GM23338 (cell line): ENCODE results near the gene SLC51A. TPM values are rescaled to one million over a fixed set of nuclear protein-coding genes. Genes with fewer than 3 reads are reported as not detected.
A peak's percentile ranks its signal among the peaks of the same experiment; 100 is the strongest.

Source experiments
- ATAC-seq: fragments of 200-7000 bp; cut with Tn5 transposase; 3 replicates; pipeline ENCODE4 v1.9.1; 2020
- DNase-seq: peaks from one replicate; pipeline ENCODE4 v3.0.0-alpha.2; 2015; ENCODE audit warnings: low spot score
- H2AFZ ChIP-seq: fragments of 200-600 bp; sonication (generic); 2 replicates; pipeline ENCODE4 v1.8.0; 2016; ENCODE audit warnings: antibody characterized with exemption, mild to moderate bottlenecking, moderate library complexity
- H3F3A ChIP-seq: fragments of 200-600 bp; sonication (generic); replicated peaks from 2 replicates; pipeline ENCODE4 v1.8.0; 2017; ENCODE audit warnings: antibody characterized with exemption, mixed run types, low read depth
- H3K27ac ChIP-seq: fragments of 200-600 bp; sonication (generic); 2 replicates; pipeline ENCODE4 v1.6.1; 2016; ENCODE audit warnings: low read depth
- H3K27me3 ChIP-seq: fragments of 200-600 bp; sonication (generic); 2 replicates; pipeline ENCODE4 v1.8.0; 2016; ENCODE audit warnings: mild to moderate bottlenecking, mixed run types, moderate library complexity; ENCODE audit not compliant: insufficient read depth
- H3K36me3 ChIP-seq: fragments of 200-600 bp; sonication (generic); 2 replicates; pipeline ENCODE4 v1.8.0; 2016; ENCODE audit warnings: mild to moderate bottlenecking; ENCODE audit not compliant: insufficient read depth
- H3K4me1 ChIP-seq: fragments of 200-600 bp; sonication (generic); 2 replicates; pipeline ENCODE4 v1.8.0; 2016; ENCODE audit warnings: mild to moderate bottlenecking, moderate library complexity; ENCODE audit not compliant: insufficient read depth
- H3K4me2 ChIP-seq: fragments of 200-600 bp; sonication (generic); 2 replicates; pipeline ENCODE4 v1.7.1; 2017; ENCODE audit warnings: mixed run types
- H3K4me3 ChIP-seq: fragments of 200-600 bp; sonication (generic); 2 replicates; pipeline ENCODE4 v1.6.1; 2016; ENCODE audit warnings: mixed run types
- H3K79me2 ChIP-seq: fragments of 200-600 bp; sonication (generic); replicated peaks from 2 replicates; pipeline ENCODE4 v1.8.0; 2017; ENCODE audit warnings: mild to moderate bottlenecking; ENCODE audit not compliant: insufficient read depth
- H3K9me2 ChIP-seq: fragments of 200-600 bp; sonication (generic); 2 replicates; pipeline ENCODE4 v1.8.0; 2017; ENCODE audit not compliant: insufficient read depth
- H4K20me1 ChIP-seq: fragments of 200-600 bp; sonication (generic); replicated peaks from 2 replicates; pipeline ENCODE4 v1.8.0; 2017; ENCODE audit warnings: mild to moderate bottlenecking; ENCODE audit not compliant: insufficient read depth
- H3K27ac Mint-ChIP-seq: 2 replicates; pipeline ENCODE4 v1.8.0; 2020; ENCODE audit warnings: inconsistent platforms, mild to moderate bottlenecking, moderate library complexity, mixed read lengths
- H3K27me3 Mint-ChIP-seq: 3 replicates; pipeline ENCODE4 v1.8.0; 2022; ENCODE audit warnings: low read depth, mild to moderate bottlenecking, moderate library complexity, mixed read lengths, inconsistent platforms; ENCODE audit not compliant: insufficient read depth, poor library complexity
- H3K36me3 Mint-ChIP-seq: 3 replicates; pipeline ENCODE4 v1.8.0; 2021; ENCODE audit warnings: low read depth, mild to moderate bottlenecking, inconsistent platforms, moderate library complexity, mixed read lengths
- H3K4me1 Mint-ChIP-seq: 3 replicates; pipeline ENCODE4 v1.8.0; 2020; ENCODE audit warnings: mild to moderate bottlenecking, inconsistent platforms, mixed read lengths
- H3K4me3 Mint-ChIP-seq: 3 replicates; pipeline ENCODE4 v1.8.0; 2021; ENCODE audit warnings: moderate library complexity, mild to moderate bottlenecking, inconsistent platforms, mixed read lengths
- H3K9me3 Mint-ChIP-seq: 3 replicates; pipeline ENCODE4 v1.8.0; 2020; ENCODE audit warnings: moderate library complexity, mild to moderate bottlenecking, inconsistent platforms, mixed read lengths
- CREB1 ChIP-seq: fragments of 250-450 bp; sonication (Bioruptor Pico); IDR thresholded peaks from 2 replicates; pipeline ENCODE4 v1.5.0; 2020; ENCODE audit warnings: low read depth, mild to moderate bottlenecking, moderate library complexity
- EZH2 ChIP-seq: fragments of 200-600 bp; sonication (generic); IDR thresholded peaks from one replicate; pipeline ENCODE4 v1.8.0; 2017; ENCODE audit warnings: antibody characterized with exemption, mild to moderate bottlenecking, low read depth; ENCODE audit not compliant: unreplicated experiment
- EZH2phosphoT487 ChIP-seq: fragments of 200-600 bp; sonication (generic); IDR thresholded peaks from one replicate; pipeline ENCODE4 v1.8.1; 2018; ENCODE audit warnings: antibody characterized with exemption; ENCODE audit not compliant: unreplicated experiment
- JUNB ChIP-seq: IDR thresholded peaks from one replicate; pipeline ENCODE4 v1.6.1; 2016; ENCODE audit warnings: antibody characterized with exemption; ENCODE audit not compliant: unreplicated experiment
- NANOG ChIP-seq: IDR thresholded peaks from 2 replicates; pipeline ENCODE4 v1.6.1; 2016; ENCODE audit warnings: antibody characterized with exemption, borderline replicate concordance
- POLR2AphosphoS5 ChIP-seq: IDR thresholded peaks from 2 replicates; pipeline ENCODE4 v1.6.1; 2016; ENCODE audit warnings: antibody characterized with exemption, low read depth
- STAT1 ChIP-seq: IDR thresholded peaks from one replicate; pipeline ENCODE4 v1.6.1; 2016; ENCODE audit warnings: antibody characterized with exemption; ENCODE audit not compliant: unreplicated experiment
- ZNF114 ChIP-seq: fragments of 250-450 bp; sonication (Bioruptor Pico); IDR thresholded peaks from 2 replicates; pipeline ENCODE4 v1.5.0; 2020; ENCODE audit warnings: mild to moderate bottlenecking, moderate library complexity
- ZNF331 ChIP-seq: fragments of 250-450 bp; sonication (Bioruptor Pico); IDR thresholded peaks from 2 replicates; pipeline ENCODE4 v1.5.0; 2020; ENCODE audit warnings: low read depth, mild to moderate bottlenecking, moderate library complexity
- polyA plus RNA-seq: library from polyadenylated mRNA; unstranded; fragments of >200 nt; fragmentation: Nextera tagmentation; extraction: Ambion mirVana; gene quantifications from 2 replicates; pipeline ENCODE4 v1.2.1, GENCODE V29; 2016
- total RNA-seq: library from RNA; depleted of rRNA; stranded (reverse); fragments of >200 nt; shearing (Covaris generic); gene quantifications from 2 replicates; pipeline ENCODE4 v1.2.3, GENCODE V29; 2014
- TF ChIP-seq, protein P1 (sequence below): fragments of 250-450 bp; sonication (Bioruptor Pico); IDR thresholded peaks from 2 replicates; pipeline ENCODE4 v1.5.0; 2020; ENCODE audit warnings: mild to moderate bottlenecking, moderate library complexity
- TF ChIP-seq, protein P2 (sequence below): IDR thresholded peaks from 2 replicates; pipeline ENCODE4 v1.6.1; 2016; ENCODE audit warnings: antibody characterized with exemption
- TF ChIP-seq, protein P3 (sequence below), 2 experiments: fragments of 200-600 bp in 1 of 2; sonication (generic) in 1 of 2; conservative IDR thresholded peaks; 2 replicates each; pipeline versions ENCODE4 v1.5.1 to v1.6.1; 2016 to 2017; ENCODE audit warnings: antibody characterized with exemption in 2 of 2, low read depth in 2 of 2, mild to moderate bottlenecking in 2 of 2, moderate library complexity in 1 of 2
- TF ChIP-seq, protein P4 (sequence below): IDR thresholded peaks from one replicate; pipeline ENCODE4 v1.6.1; 2018; ENCODE audit warnings: antibody characterized with exemption; ENCODE audit not compliant: unreplicated experiment

The SLC51A gene
- total and polyA plus RNA-seq, 2 experiments from 2014 or later = 4.0 to 6.7 TPM

DNA sequence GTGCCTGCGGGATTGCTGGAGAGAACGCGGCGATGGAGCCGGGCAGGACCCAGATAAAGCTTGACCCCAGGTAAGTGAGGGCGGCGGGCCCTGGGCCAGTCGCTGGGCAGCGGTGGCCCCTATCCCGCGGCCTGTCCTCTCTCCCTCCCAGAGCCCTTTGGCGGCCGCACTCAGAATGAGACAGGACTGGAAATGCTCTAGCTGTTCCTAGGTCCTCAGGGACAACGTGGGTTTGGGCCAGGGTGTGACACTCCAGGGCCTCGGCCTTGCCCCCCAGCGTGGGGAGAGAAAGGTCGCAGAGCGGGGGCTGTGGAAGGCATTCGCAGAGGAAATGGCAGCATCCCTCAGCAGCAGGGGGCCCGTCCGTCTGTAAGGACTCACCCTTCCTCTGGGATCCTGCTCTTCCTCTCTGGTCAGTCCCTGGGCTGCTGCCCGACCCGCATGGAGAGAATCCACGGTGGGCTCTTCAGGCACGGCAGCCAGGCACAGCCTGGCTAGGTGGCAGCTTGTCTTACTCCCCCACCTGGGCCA is 412 bp downstream of the SLC51A start:
- no peaks in the 10 kb centered on the region; the same call in 2 of the 3 replicates for H3K9me3 Mint-ChIP-seq
- peak overlapping the region; percentile 60 for H3K4me3 ChIP-seq
- H3K27ac Mint-ChIP-seq = no peak overlapping the region
- ATAC-seq (peak; percentile 68), DNase-seq (peak; percentile 56)
- peaks cover 18% of the 10 kb centered on the region for H3K27me3 Mint-ChIP-seq
- no peaks in the 10 kb centered on the region; the same call in 1 of the 2 replicates for H3K36me3 ChIP-seq
- peaks cover 25% of the 10 kb centered on the region for H3K4me1 Mint-ChIP-seq
- H3K9me2 ChIP-seq = no peaks in the 10 kb centered on the region
- peaks cover 10% of the 10 kb centered on the region; the same call in 1 of the 2 replicates for H3F3A ChIP-seq
- H3K79me2 ChIP-seq = no peaks in the 10 kb centered on the region
- peak overlapping the region; percentile 75 for H3K4me3 Mint-ChIP-seq
- H3K36me3 Mint-ChIP-seq = no peaks in the 10 kb centered on the region
- peaks cover 9% of the 10 kb centered on the region; the same call in 1 of the 2 replicates for H3K4me1 ChIP-seq
- H3K27ac ChIP-seq = no peak overlapping the region
- H4K20me1 ChIP-seq = no peaks in the 10 kb centered on the region
- peak overlapping the region; percentile 89 for H3K4me2 ChIP-seq
- H2AFZ ChIP-seq = peak overlapping the region; percentile 98
- no peak for TF ChIP-seq STAT1
- TF ChIP-seq EZH2phosphoT487 = no peak
- TF ChIP-seq, protein P1, sequence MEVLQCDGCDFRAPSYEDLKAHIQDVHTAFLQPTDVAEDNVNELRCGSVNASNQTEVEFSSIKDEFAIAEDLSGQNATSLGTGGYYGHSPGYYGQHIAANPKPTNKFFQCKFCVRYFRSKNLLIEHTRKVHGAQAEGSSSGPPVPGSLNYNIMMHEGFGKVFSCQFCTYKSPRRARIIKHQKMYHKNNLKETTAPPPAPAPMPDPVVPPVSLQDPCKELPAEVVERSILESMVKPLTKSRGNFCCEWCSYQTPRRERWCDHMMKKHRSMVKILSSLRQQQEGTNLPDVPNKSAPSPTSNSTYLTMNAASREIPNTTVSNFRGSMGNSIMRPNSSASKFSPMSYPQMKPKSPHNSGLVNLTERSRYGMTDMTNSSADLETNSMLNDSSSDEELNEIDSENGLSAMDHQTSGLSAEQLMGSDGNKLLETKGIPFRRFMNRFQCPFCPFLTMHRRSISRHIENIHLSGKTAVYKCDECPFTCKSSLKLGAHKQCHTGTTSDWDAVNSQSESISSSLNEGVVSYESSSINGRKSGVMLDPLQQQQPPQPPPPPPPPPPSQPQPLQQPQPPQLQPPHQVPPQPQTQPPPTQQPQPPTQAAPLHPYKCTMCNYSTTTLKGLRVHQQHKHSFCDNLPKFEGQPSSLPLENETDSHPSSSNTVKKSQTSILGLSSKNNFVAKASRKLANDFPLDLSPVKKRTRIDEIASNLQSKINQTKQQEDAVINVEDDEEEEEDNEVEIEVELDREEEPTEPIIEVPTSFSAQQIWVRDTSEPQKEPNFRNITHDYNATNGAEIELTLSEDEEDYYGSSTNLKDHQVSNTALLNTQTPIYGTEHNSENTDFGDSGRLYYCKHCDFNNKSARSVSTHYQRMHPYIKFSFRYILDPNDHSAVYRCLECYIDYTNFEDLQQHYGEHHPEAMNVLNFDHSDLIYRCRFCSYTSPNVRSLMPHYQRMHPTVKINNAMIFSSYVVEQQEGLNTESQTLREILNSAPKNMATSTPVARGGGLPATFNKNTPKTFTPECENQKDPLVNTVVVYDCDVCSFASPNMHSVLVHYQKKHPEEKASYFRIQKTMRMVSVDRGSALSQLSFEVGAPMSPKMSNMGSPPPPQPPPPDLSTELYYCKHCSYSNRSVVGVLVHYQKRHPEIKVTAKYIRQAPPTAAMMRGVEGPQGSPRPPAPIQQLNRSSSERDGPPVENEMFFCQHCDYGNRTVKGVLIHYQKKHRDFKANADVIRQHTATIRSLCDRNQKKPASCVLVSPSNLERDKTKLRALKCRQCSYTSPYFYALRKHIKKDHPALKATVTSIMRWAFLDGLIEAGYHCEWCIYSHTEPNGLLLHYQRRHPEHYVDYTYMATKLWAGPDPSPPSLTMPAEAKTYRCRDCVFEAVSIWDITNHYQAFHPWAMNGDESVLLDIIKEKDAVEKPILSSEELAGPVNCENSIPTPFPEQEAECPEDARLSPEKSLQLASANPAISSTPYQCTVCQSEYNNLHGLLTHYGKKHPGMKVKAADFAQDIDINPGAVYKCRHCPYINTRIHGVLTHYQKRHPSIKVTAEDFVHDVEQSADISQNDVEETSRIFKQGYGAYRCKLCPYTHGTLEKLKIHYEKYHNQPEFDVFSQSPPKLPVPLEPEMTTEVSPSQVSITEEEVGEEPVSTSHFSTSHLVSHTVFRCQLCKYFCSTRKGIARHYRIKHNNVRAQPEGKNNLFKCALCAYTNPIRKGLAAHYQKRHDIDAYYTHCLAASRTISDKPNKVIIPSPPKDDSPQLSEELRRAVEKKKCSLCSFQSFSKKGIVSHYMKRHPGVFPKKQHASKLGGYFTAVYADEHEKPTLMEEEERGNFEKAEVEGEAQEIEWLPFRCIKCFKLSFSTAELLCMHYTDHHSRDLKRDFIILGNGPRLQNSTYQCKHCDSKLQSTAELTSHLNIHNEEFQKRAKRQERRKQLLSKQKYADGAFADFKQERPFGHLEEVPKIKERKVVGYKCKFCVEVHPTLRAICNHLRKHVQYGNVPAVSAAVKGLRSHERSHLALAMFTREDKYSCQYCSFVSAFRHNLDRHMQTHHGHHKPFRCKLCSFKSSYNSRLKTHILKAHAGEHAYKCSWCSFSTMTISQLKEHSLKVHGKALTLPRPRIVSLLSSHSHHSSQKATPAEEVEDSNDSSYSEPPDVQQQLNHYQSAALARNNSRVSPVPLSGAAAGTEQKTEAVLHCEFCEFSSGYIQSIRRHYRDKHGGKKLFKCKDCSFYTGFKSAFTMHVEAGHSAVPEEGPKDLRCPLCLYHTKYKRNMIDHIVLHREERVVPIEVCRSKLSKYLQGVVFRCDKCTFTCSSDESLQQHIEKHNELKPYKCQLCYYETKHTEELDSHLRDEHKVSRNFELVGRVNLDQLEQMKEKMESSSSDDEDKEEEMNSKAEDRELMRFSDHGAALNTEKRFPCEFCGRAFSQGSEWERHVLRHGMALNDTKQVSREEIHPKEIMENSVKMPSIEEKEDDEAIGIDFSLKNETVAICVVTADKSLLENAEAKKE (CRISPR knock-in tag) = no peak
- no peak for TF ChIP-seq POLR2AphosphoS5
- TF ChIP-seq JUNB = no peak
- TF ChIP-seq, protein P2, sequence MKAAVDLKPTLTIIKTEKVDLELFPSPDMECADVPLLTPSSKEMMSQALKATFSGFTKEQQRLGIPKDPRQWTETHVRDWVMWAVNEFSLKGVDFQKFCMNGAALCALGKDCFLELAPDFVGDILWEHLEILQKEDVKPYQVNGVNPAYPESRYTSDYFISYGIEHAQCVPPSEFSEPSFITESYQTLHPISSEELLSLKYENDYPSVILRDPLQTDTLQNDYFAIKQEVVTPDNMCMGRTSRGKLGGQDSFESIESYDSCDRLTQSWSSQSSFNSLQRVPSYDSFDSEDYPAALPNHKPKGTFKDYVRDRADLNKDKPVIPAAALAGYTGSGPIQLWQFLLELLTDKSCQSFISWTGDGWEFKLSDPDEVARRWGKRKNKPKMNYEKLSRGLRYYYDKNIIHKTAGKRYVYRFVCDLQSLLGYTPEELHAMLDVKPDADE = no peak
- no peak for TF ChIP-seq ZNF331 (CRISPR knock-in tag)
- TF ChIP-seq, protein P3, sequence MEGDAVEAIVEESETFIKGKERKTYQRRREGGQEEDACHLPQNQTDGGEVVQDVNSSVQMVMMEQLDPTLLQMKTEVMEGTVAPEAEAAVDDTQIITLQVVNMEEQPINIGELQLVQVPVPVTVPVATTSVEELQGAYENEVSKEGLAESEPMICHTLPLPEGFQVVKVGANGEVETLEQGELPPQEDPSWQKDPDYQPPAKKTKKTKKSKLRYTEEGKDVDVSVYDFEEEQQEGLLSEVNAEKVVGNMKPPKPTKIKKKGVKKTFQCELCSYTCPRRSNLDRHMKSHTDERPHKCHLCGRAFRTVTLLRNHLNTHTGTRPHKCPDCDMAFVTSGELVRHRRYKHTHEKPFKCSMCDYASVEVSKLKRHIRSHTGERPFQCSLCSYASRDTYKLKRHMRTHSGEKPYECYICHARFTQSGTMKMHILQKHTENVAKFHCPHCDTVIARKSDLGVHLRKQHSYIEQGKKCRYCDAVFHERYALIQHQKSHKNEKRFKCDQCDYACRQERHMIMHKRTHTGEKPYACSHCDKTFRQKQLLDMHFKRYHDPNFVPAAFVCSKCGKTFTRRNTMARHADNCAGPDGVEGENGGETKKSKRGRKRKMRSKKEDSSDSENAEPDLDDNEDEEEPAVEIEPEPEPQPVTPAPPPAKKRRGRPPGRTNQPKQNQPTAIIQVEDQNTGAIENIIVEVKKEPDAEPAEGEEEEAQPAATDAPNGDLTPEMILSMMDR (conservative IDR thresholded peaks at IDR 0.05; ENCODE audit: low read depth in 2 of 2) = no peak
- TF ChIP-seq, protein P4, sequence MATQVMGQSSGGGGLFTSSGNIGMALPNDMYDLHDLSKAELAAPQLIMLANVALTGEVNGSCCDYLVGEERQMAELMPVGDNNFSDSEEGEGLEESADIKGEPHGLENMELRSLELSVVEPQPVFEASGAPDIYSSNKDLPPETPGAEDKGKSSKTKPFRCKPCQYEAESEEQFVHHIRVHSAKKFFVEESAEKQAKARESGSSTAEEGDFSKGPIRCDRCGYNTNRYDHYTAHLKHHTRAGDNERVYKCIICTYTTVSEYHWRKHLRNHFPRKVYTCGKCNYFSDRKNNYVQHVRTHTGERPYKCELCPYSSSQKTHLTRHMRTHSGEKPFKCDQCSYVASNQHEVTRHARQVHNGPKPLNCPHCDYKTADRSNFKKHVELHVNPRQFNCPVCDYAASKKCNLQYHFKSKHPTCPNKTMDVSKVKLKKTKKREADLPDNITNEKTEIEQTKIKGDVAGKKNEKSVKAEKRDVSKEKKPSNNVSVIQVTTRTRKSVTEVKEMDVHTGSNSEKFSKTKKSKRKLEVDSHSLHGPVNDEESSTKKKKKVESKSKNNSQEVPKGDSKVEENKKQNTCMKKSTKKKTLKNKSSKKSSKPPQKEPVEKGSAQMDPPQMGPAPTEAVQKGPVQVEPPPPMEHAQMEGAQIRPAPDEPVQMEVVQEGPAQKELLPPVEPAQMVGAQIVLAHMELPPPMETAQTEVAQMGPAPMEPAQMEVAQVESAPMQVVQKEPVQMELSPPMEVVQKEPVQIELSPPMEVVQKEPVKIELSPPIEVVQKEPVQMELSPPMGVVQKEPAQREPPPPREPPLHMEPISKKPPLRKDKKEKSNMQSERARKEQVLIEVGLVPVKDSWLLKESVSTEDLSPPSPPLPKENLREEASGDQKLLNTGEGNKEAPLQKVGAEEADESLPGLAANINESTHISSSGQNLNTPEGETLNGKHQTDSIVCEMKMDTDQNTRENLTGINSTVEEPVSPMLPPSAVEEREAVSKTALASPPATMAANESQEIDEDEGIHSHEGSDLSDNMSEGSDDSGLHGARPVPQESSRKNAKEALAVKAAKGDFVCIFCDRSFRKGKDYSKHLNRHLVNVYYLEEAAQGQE = no peak
- TF ChIP-seq EZH2 = no peak
- TF ChIP-seq CREB1 (CRISPR knock-in tag) = no peak
- no peak for TF ChIP-seq ZNF114 (CRISPR knock-in tag)
- no peak for TF ChIP-seq NANOG
- no peaks in the 10 kb centered on the region for H3K27me3 ChIP-seq
